Activated CD4-positive, alpha-beta T cell treated with anti-CD3 and anti-CD28 coated beads for 24 hours (primary cell): Measurements from ENCODE around the gene CUX1.

ENCODE experiments used
- DNase-seq, 2 donors: peaks; one replicate each; pipeline ENCODE4 v3.0.0-alpha.2; 2020; ENCODE audit warnings: low read depth in 2 of 2

Gene CUX1

GRCh38 chr7:102098986-102099385 lies 281.6 kb downstream of the CUX1 start:
- DNase-seq = no peak

GRCh38 chr7:102099474-102099873 lies 282.0 kb downstream of the CUX1 start:
- DNase-seq = no peak

- DNase-seq = no peak
Observed at GRCh38 chr7:102101111-102101551, 283.7 kb downstream of the CUX1 start.

GRCh38 chr7:102101926-102102325 lies 284.5 kb downstream of the CUX1 start:
- no peak for DNase-seq

GRCh38 chr7:102103027-102103372 lies 285.6 kb downstream of the CUX1 start:
- DNase-seq = no peak

GRCh38 chr7:102104245-102104644 lies 286.8 kb downstream of the CUX1 start:
- no peak for DNase-seq

- DNase-seq = no peak
Observed at GRCh38 chr7:102106625-102107024, 289.2 kb downstream of the CUX1 start.

GRCh38 chr7:102107474-102108104 lies 290.2 kb downstream of the CUX1 start:
- no peak for DNase-seq

GRCh38 chr7:102111061-102112041 lies 293.9 kb downstream of the CUX1 start:
- no peak for DNase-seq

- no peak for DNase-seq
Observed at GRCh38 chr7:102115181-102115580, 297.8 kb downstream of the CUX1 start.

GRCh38 chr7:102115931-102116330 lies 298.5 kb downstream of the CUX1 start:
- DNase-seq = no peak

GRCh38 chr7:102117743-102118142 lies 300.3 kb downstream of the CUX1 start:
- no peak for DNase-seq

GRCh38 chr7:102119213-102119651 lies 301.8 kb downstream of the CUX1 start:
- DNase-seq = no peak

- DNase-seq = no peak
Observed at GRCh38 chr7:102119925-102120324, 302.5 kb downstream of the CUX1 start.

- no peak for DNase-seq
Observed at GRCh38 chr7:102120666-102121195, 303.3 kb downstream of the CUX1 start.

- no peak for DNase-seq
Observed at GRCh38 chr7:102122026-102122425, 304.6 kb downstream of the CUX1 start.

GRCh38 chr7:102125127-102125596 lies 307.7 kb downstream of the CUX1 start:
- DNase-seq = no peak

- no peak for DNase-seq
Observed at GRCh38 chr7:102128303-102128702, 310.9 kb downstream of the CUX1 start.

GRCh38 chr7:102129636-102130370 lies 312.4 kb downstream of the CUX1 start:
- no peak for DNase-seq

- DNase-seq = no peak
Observed at GRCh38 chr7:102132209-102132752, 314.9 kb downstream of the CUX1 start.

- DNase-seq = no peak
Observed at GRCh38 chr7:102138676-102139075, 321.2 kb downstream of the CUX1 start.

GRCh38 chr7:102140952-102141370 lies 323.5 kb downstream of the CUX1 start:
- no peak for DNase-seq
